ENCODE data around the gene CUL4A.

DNA sequence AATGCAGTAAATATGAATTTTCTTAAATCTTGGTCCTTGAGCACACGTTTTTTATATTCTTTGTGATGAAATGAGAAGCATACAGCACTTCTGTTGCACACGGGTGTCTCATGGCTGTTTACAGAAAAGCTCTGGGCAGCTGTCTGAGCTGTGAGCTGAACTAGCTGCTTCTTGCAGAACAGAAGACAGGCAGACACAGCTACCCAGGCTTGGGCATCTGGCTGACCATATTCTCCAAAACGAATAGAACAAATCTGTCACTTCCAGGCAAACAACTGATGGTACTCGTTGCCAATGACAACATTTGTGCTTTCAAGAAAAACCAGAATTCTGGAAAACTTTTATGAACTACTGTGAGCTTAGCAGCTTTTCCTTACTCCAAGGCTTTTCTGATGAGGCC lies 17.1 kb upstream of the CUL4A start:
- TF ChIP-seq, protein P1, sequence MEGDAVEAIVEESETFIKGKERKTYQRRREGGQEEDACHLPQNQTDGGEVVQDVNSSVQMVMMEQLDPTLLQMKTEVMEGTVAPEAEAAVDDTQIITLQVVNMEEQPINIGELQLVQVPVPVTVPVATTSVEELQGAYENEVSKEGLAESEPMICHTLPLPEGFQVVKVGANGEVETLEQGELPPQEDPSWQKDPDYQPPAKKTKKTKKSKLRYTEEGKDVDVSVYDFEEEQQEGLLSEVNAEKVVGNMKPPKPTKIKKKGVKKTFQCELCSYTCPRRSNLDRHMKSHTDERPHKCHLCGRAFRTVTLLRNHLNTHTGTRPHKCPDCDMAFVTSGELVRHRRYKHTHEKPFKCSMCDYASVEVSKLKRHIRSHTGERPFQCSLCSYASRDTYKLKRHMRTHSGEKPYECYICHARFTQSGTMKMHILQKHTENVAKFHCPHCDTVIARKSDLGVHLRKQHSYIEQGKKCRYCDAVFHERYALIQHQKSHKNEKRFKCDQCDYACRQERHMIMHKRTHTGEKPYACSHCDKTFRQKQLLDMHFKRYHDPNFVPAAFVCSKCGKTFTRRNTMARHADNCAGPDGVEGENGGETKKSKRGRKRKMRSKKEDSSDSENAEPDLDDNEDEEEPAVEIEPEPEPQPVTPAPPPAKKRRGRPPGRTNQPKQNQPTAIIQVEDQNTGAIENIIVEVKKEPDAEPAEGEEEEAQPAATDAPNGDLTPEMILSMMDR (IDR thresholded peaks at IDR 0.05): no peak
- no peak for TF ChIP-seq POLR2A (IDR thresholded peaks at IDR 0.05)
